Measurements from ENCODE around the gene VWA2.

- no peak for TF ChIP-seq CTCF (IDR thresholded peaks at IDR 0.05)
- TF ChIP-seq POLR2AphosphoS5 (IDR thresholded peaks at IDR 0.05) = no peak
- TF ChIP-seq POLR2A (IDR thresholded peaks at IDR 0.05) = no peak
Observed at GRCh38 chr10:114315566-114316420, 76.7 kb downstream of the VWA2 start.

All from prostate gland (tissue), 2 donors.